Activated B cell treated with CpG ODN at 0.5 μM for 24 hours (primary cell): ENCODE results near the gene BRD2. TPM values are rescaled to one million over a fixed set of nuclear protein-coding genes. Genes with fewer than 3 reads are reported as not detected.

ENCODE experiments used
- ATAC-seq: fragments of 200-7000 bp; cut with Tn5 transposase; one replicate; pipeline ENCODE4 v1.10.0; 2021; ENCODE audit warnings: low read depth, mild to moderate bottlenecking, moderate library complexity
- CTCF ChIA-PET: fragments of 350-600 bp; sonication (Branson Sonifier 250); formaldehyde crosslinking; loops from one replicate; lab custom pipeline; 2021; ENCODE audit warnings: antibody characterized with exemption; lab: Charles Lee
- POLR2A ChIA-PET: fragments of 350-600 bp; sonication (Branson Sonifier 250); formaldehyde crosslinking; loops from one replicate; lab custom pipeline; 2021; ENCODE audit warnings: antibody characterized with exemption; lab: Charles Lee
- DNase-seq: peaks from one replicate; pipeline ENCODE4 v3.0.0; 2022
- H3K27ac Mint-ChIP-seq: one replicate; pipeline ENCODE4 v1.8.0; 2020; ENCODE audit warnings: mixed read lengths
- H3K27me3 Mint-ChIP-seq: one replicate; pipeline ENCODE4 v1.8.0; 2021; ENCODE audit warnings: mixed read lengths
- H3K36me3 Mint-ChIP-seq: one replicate; pipeline ENCODE4 v1.8.0; 2021; ENCODE audit warnings: low read depth, mixed read lengths
- H3K4me1 Mint-ChIP-seq: one replicate; pipeline ENCODE4 v1.8.0; 2021; ENCODE audit warnings: mixed read lengths
- H3K4me3 Mint-ChIP-seq: one replicate; pipeline ENCODE4 v1.8.0; 2020; ENCODE audit warnings: mild to moderate bottlenecking, mixed read lengths
- H3K9me3 Mint-ChIP-seq: one replicate; pipeline ENCODE4 v1.8.0; 2020; ENCODE audit warnings: mixed read lengths
- intact Hi-C: fragments of 100-400 bp; cut with micrococcal nuclease; formaldehyde crosslinking; loops from one replicate; pipeline ENCODE4 v1.15.1; 2024
- total RNA-seq: library from RNA; stranded (reverse); gene quantifications from 2 replicates; pipeline ENCODE4 v1.2.3, GENCODE V29; 2022
- TF ChIP-seq, protein P1 (sequence below): fragments of 200-600 bp; IDR thresholded peaks from one replicate; pipeline ENCODE4 v1.8.0; 2022; ENCODE audit warnings: antibody characterized with exemption, mild to moderate bottlenecking

BRD2 gene
- total RNA-seq, 1 donor from 2014 or later = 370 TPM

DNA sequence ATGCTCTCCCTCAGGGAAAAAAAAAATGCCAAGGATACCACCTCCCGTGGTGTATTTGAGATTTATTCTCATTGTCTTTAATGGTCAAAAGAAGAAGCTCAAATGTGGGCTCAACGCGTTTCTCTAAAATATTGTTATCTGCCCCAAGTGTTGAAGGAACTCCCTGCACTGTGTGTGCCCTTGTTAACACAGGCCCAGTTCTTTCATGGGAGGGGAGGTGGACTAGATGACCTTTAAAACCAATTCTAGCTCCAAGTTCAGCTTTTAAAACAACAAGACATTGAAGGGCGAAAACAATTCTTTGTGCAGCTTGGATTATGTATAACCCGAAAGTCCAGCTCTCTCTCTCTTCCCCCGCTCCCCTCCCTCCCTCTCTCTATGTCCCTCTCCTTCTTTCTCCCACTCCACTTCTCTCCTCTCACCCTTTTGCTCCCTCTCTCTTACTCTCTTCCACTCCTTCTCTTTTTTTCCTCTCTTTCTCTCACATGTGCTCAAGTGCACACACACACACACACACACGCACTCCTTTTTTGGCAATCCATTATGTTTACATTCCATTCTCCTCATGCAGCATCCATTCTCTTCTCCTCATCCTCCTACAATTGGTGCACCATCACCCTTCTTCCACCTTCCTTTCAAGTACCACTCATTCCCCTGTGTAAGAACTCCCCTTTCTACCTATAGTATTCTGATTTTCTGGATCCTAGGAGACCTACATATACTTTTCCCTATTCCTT lies 36.1 kb upstream of the BRD2 start:
- H3K4me3 Mint-ChIP-seq = no peak overlapping the region
- peak overlapping the region; percentile 85 for H3K27ac Mint-ChIP-seq
- TF ChIP-seq, protein P1, sequence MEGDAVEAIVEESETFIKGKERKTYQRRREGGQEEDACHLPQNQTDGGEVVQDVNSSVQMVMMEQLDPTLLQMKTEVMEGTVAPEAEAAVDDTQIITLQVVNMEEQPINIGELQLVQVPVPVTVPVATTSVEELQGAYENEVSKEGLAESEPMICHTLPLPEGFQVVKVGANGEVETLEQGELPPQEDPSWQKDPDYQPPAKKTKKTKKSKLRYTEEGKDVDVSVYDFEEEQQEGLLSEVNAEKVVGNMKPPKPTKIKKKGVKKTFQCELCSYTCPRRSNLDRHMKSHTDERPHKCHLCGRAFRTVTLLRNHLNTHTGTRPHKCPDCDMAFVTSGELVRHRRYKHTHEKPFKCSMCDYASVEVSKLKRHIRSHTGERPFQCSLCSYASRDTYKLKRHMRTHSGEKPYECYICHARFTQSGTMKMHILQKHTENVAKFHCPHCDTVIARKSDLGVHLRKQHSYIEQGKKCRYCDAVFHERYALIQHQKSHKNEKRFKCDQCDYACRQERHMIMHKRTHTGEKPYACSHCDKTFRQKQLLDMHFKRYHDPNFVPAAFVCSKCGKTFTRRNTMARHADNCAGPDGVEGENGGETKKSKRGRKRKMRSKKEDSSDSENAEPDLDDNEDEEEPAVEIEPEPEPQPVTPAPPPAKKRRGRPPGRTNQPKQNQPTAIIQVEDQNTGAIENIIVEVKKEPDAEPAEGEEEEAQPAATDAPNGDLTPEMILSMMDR = no peak
- ChIA-PET CTCF (interaction anchor here (1.2 to 5.4 kb wide), 9 partner anchors 11 to 94 kb away, joined by 4 to 99 read pairs (median 33); partner anchors contain the start of genes HLA-DMA and TAP2), POLR2A (interaction anchor here (0.9 to 16.1 kb wide), 10 partner anchors 10 to 89 kb away, joined by 3 to 1150 read pairs (median 38); partner anchors contain the start of genes BRD2, HLA-DMA and HLA-DMB)
- H3K4me1 Mint-ChIP-seq = peaks cover 84% of the 10 kb centered on the region
- intact Hi-C loops = loop anchor here (2.0 kb wide), 1 partner anchor 41 kb away; no protein-coding TSS in a partner anchor
- no peak for DNase-seq
- H3K9me3 Mint-ChIP-seq = no peaks in the 10 kb centered on the region
- peaks cover 48% of the 10 kb centered on the region for H3K36me3 Mint-ChIP-seq
- no peak for ATAC-seq
- no peaks in the 10 kb centered on the region for H3K27me3 Mint-ChIP-seq

DNA sequence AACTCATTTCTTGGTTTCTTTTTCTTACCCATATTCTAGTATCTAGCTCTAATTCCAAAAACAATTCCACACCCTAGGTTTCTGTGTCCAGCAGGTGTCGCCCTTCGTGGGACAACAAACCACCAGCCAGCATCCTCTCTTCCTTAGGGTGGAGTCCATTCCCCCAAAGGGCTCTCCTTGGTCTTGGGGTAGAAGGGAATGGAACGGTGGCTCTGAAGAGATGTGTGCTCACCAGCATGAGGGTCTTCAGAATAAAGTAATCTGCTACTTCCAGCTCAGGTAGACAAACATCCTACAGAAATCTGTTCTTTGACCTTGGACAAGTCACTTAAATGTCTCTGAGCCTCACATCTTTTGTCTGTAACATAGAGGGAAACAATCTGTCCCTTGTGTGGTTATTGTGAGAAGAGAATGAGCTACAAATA lies 34.7 kb upstream of the BRD2 start:
- intact Hi-C loops = loop anchor here (1.0 to 2.0 kb wide), 6 partner anchors 8 to 51 kb away; partner anchors contain the start of genes HLA-DMA and HLA-DMB
- Mint-ChIP-seq H3K4me1 (peaks cover 92% of the 10 kb centered on the region), H3K9me3 (no peaks in the 10 kb centered on the region), H3K36me3 (peaks cover 62% of the 10 kb centered on the region), H3K4me3 (no peak overlapping the region), H3K27me3 (no peaks in the 10 kb centered on the region), H3K27ac (peak overlapping the region; percentile 79)
- ChIA-PET POLR2A (interaction anchor here (0.6 to 16.1 kb wide), 20 partner anchors 8 to 179 kb away, joined by 3 to 1150 read pairs (median 4); partner anchors contain the start of genes BRD2, HLA-DMA, HLA-DMB and PSMB9), CTCF (interaction anchor here (0.6 to 12.7 kb wide), 26 partner anchors 8 to 315 kb away, joined by 3 to 151 read pairs (median 5); partner anchors contain the start of genes BRD2, HLA-DMA and TAP2)
- peak; percentile 54 for ATAC-seq
- DNase-seq = peak; percentile 60
- TF ChIP-seq, protein P1 = peak; percentile 65

DNA sequence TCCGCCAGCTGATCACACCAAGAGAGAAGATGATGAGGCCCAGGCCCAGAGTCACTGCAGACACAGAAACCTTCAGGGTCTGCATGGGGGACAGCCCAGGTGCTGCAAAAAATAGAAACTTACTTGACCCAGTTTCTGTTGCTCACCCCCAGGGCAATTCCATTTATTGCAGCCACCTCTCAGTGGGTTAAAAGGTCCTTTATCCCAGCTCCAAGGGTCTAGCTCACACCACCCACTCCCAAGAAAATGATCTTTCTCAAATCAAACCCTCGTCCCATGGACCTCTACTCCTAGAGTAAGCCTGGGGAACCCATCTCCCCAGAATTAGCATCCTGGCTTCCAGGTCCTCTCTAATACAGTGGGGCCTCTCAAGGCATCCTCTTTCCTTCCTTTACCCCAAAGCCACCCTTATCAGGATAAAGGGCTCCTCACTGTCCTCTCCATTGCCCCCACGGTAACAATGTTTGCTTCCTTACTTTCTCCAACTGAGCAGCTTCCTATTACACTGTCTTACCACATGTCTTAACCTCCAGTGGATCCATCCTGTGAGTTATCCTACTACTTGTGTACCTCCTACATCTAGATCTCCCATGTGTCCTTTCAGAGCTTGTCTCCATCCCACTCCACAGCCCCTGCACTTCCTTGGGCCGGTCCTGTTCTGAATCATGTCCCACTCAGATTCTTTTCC lies 32.7 kb upstream of the BRD2 start:
- H3K9me3 Mint-ChIP-seq = no peaks in the 10 kb centered on the region
- H3K27ac Mint-ChIP-seq = peak overlapping the region; percentile 79
- no peaks in the 10 kb centered on the region for H3K27me3 Mint-ChIP-seq
- no peak for DNase-seq
- peak overlapping the region; percentile 19 for H3K4me3 Mint-ChIP-seq
- ATAC-seq = no peak
- POLR2A ChIA-PET = interaction anchor here (0.7 to 16.1 kb wide), 10 partner anchors 7 to 50 kb away, joined by 3 to 1150 read pairs (median 22); partner anchors contain the start of genes BRD2, HLA-DMA and HLA-DMB
- CTCF ChIA-PET = interaction anchor here (1.0 to 12.7 kb wide), 6 partner anchors 9 to 50 kb away, joined by 3 to 151 read pairs (median 5); partner anchors contain the start of genes BRD2 and HLA-DMA
- peaks cover 85% of the 10 kb centered on the region for H3K4me1 Mint-ChIP-seq
- TF ChIP-seq, protein P1 = no peak
- intact Hi-C loops = no loop called here
- peaks cover 70% of the 10 kb centered on the region for H3K36me3 Mint-ChIP-seq

DNA sequence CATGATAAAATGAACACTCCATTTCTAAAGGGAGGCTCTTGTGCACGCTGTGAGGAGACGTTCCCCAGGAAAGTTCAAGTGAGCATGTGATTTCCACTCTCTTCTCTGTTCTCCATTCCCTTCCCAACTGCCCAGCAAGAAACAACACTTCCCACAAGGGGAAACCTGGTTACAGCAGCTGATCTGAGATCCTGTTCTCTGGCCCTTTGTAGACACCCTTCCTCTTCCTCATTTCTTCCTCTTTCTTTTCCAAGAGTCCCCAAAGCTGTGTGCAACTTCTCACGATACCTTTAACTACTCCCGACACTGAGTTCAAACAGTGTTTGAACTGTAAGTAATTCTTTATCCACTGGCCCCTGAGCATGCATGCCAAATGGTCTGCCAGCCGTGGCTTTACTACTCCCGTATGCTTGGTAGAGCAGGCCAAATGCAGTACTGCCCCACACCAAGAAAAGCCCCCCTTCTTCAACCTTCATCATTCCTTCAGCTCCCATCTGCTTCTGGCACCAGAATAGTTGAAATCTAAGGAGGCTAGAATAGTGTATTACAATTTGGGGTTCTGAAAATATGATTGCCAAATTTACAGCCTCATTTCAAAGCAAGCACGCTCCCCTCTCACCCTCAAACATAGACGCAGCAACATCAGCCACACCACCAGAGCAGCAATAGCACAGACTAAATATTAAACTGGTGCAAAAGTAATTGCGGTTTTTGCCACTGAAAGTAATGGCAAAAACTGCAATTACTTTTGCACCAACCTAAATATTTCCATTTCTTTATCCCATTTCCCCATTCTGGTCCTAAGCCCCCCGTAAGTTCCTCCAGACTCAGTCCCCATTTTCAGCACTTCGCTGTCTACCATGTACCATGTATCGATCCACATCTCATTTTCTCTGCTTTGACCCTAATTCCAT lies 31.9 kb upstream of the BRD2 start:
- Mint-ChIP-seq H3K4me1 (peaks cover 84% of the 10 kb centered on the region), H3K36me3 (peaks cover 74% of the 10 kb centered on the region)
- CTCF ChIA-PET = interaction anchor here (1.0 to 12.7 kb wide), 8 partner anchors 10 to 51 kb away, joined by 3 to 151 read pairs (median 5); partner anchors contain the start of genes BRD2 and HLA-DMA

More for the DNA sequence above, 31.9 kb upstream of the BRD2 start:
- Mint-ChIP-seq H3K27ac (peak overlapping the region; percentile 79), H3K4me3 (peak overlapping the region; percentile 77), H3K27me3 (no peaks in the 10 kb centered on the region), H3K9me3 (no peaks in the 10 kb centered on the region)
- DNase-seq (no peak), ATAC-seq (no peak)
- intact Hi-C loops = no loop called here
- POLR2A ChIA-PET = interaction anchor here (0.5 to 16.1 kb wide), 11 partner anchors 6 to 80 kb away, joined by 3 to 1150 read pairs (median 8); partner anchors contain the start of genes BRD2, HLA-DMA and HLA-DMB
- TF ChIP-seq, protein P1 = no peak
